LNCAP (cell line): ENCODE results near the gene ARHGEF26.

Experiments used
- CTCF ChIP-seq: fragments of 450-650 bp; IDR thresholded peaks from 2 replicates; pipeline ENCODE4 v1.5.1; 2017; ENCODE audit warnings: mild to moderate bottlenecking

ARHGEF26 gene

DNA sequence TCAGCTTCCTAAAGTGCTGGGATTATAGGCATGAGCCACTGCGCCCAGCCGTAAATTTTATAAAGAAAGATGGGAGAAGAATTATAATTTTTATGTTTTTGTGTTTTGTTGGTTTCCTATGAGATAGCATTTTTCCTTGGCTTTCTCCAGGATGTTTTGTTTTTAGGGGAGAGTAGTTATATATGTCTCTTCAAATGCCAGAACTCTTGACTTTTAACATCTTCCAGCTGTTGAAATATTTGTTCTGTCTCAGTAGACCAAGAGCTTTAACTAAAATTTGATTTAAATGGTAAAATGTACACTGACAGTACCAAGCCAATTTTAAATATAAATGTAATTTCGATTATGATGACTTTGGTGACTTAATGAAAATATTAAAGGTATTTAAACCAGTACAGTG is 106.3 kb downstream of the ARHGEF26 start:
- TF ChIP-seq CTCF, result no peak

GRCh38 chr3:154228561-154229216 is 107.5 kb downstream of the ARHGEF26 start:
- no peak for TF ChIP-seq CTCF

DNA sequence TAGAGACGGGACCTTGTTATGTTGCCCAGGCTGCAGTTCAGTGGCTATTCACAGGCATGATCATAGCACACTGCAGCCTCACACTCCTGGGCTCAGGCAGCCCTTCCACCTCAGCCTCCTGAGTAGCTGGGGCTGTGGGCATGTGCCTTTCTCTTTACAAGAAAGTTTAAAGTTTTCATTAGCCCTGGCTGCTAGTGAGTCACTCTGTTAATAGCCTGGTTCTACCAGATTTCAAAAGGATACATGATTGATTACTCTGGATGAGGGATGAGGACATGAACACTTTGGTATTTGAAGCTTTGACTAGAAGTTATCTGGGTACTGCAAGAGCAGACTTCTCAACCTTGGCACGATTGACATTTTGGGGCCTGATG is 108.0 kb downstream of the ARHGEF26 start:
- no peak for TF ChIP-seq CTCF

DNA sequence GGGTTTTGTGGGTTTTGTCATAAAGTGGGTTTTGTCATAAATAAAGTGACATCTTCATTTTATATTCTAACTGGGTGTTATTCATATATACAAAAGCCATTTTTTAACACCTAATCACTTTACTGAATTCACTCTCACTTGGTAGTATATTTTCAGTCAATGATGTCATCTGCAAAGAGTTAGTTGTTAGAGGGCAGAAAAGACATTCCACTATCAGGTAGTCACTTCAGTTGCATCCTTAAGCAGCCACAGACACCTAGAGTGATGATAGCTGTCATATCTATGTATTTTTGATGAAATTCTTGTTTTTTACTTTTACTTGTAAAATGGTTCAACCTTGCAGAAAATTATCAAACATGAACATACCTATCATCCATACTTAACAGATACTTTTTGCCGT is 114.1 kb downstream of the ARHGEF26 start:
- no peak for TF ChIP-seq CTCF

DNA sequence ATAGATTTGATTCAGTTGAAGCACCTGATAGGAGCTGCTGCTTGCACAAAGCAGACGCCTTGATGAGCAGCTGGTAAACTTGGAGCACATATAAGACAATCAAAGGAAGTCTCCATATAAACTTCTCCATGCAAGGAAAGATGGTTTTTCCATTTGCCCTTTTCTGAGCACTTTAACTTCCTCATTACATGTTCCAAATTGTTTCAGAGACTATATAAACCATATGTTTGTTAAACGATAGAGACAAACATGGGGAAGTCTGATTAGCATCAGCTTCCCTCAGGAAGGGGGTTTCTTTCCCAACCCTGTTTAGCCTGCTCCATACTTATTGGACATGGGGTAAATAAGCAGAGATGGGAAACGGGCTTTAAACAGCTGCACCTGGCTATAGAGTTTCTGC is 115.1 kb downstream of the ARHGEF26 start:
- no peak for TF ChIP-seq CTCF

DNA sequence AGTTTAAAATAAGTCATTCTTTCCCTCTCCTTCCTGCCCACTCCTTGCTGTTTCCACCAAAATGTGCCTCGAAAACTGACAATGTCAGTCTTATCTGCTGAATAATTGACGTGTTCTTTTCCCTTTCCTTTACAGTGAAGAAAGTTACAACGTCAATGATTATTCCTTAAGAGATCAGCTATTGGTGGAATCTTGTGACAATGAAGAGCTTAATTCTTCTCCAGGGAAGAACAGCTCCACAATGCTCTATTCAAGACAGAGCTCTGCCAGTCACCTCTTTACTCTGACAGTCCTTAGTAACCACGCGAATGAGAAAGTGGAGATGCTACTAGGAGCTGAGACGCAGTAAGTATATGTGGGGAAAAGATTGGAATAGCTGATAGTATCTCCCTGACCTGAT is 119.0 kb downstream of the ARHGEF26 start:
- TF ChIP-seq CTCF, result no peak

- TF ChIP-seq CTCF, result no peak
Observed at GRCh38 chr3:154241496-154241895, 120.3 kb downstream of the ARHGEF26 start.

- no peak for TF ChIP-seq CTCF
Observed at GRCh38 chr3:154242766-154243165, 121.6 kb downstream of the ARHGEF26 start.
